Activated naive CD4-positive, alpha-beta T cell treated with Interleukin-2 at 50 U/mL for 16 hours (primary cell): ENCODE data around the gene KLF9.

Experiments
- DNase-seq: peaks from one replicate; pipeline ENCODE4 v3.0.0-alpha.2; 2020

The KLF9 gene

GRCh38 chr9:70352356-70352755 is 62.1 kb downstream of the KLF9 start:
- DNase-seq: no peak

- DNase-seq: no peak
Observed at GRCh38 chr9:70347046-70347445, 67.4 kb downstream of the KLF9 start.

- no peak for DNase-seq
Observed at GRCh38 chr9:70340572-70340971, 73.9 kb downstream of the KLF9 start.
